HCEC 1CT (cell line): Measurements from ENCODE around the gene ROBO4.

Experiments used
- DNase-seq: peaks from one replicate; pipeline ENCODE4 v3.0.0-alpha.2; 2017

Gene ROBO4

GRCh38 chr11:124872741-124873140, 24.9 kb downstream of the ROBO4 start:
- DNase-seq = no peak

- no peak for DNase-seq
Measured at GRCh38 chr11:124872280-124872679, 25.4 kb downstream of the ROBO4 start.

- DNase-seq = no peak
Measured at GRCh38 chr11:124870430-124870829, 27.2 kb downstream of the ROBO4 start.

GRCh38 chr11:124869856-124870387, 27.7 kb downstream of the ROBO4 start:
- DNase-seq = no peak

- DNase-seq = no peak
Measured at GRCh38 chr11:124869331-124869730, 28.3 kb downstream of the ROBO4 start.

- no peak for DNase-seq
Measured at GRCh38 chr11:124868331-124869274, 29.1 kb downstream of the ROBO4 start.

GRCh38 chr11:124867700-124868099, 30.0 kb downstream of the ROBO4 start:
- peak; percentile 51 for DNase-seq

- DNase-seq = peak; percentile 20
Measured at GRCh38 chr11:124865902-124866851, 31.5 kb downstream of the ROBO4 start.

GRCh38 chr11:124865181-124865901, 32.3 kb downstream of the ROBO4 start, which contains the start of gene ROBO3:
ROBO3 (plus strand) TSS chr11:124865432; CDS start chr11:124865578, 146 bp downstream.
- DNase-seq = no peak

GRCh38 chr11:124864892-124865180, 32.8 kb downstream of the ROBO4 start:
- DNase-seq = no peak

GRCh38 chr11:124864176-124864891, 33.3 kb downstream of the ROBO4 start:
- no peak for DNase-seq

GRCh38 chr11:124863826-124864165, 33.9 kb downstream of the ROBO4 start:
- DNase-seq = no peak

- peak; percentile 54 for DNase-seq
Measured at GRCh38 chr11:124863137-124863825, 34.4 kb downstream of the ROBO4 start.

GRCh38 chr11:124861670-124862069, 36.0 kb downstream of the ROBO4 start:
- no peak for DNase-seq

GRCh38 chr11:124859171-124859570, 38.5 kb downstream of the ROBO4 start:
- DNase-seq = no peak

- no peak for DNase-seq
Measured at GRCh38 chr11:124846070-124846673, 51.5 kb downstream of the ROBO4 start.

GRCh38 chr11:124844664-124845079, 53.0 kb downstream of the ROBO4 start:
- DNase-seq = no peak

GRCh38 chr11:124843616-124843910, 54.1 kb downstream of the ROBO4 start:
- no peak for DNase-seq

- no peak for DNase-seq
Measured at GRCh38 chr11:124842305-124842704, 55.4 kb downstream of the ROBO4 start.

- DNase-seq = no peak
Measured at GRCh38 chr11:124841840-124842239, 55.8 kb downstream of the ROBO4 start.

GRCh38 chr11:124841201-124841600, 56.5 kb downstream of the ROBO4 start:
- peak; percentile 32 for DNase-seq
